SKM-1 treated with dmso at 0.1 percent for 144 hours (cell line): ENCODE measurements around the gene PARD3.
"Not testable (repeated sequence)": the region's sequence is repeated elsewhere in the genome, so short reads cannot be mapped to it uniquely, and the experiment has no call there.

ENCODE experiments used
- DNase-seq: peaks from one replicate; lab custom pipeline; 2025; ENCODE audit not compliant: unreplicated experiment; lab: John Stamatoyannopoulos, UW

PARD3 gene

DNA sequence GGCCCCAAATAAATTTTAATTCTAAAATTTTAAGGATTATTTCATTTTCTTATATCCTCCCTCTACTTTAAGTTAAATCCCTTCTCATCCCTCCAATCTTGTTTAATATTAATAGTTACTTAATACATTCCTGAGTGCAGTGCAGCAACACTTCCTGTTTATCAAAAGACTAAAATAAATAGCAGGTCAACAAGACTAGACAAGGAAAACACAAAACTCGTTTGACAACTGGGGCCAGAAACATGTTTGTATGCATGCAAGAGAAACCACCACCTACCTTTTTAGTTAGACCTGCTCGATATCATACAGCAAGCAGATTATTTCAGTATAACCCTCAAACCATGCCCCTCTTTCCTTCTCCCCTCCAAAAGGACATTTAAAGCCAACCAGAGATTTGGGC, 95.8 kb downstream of the PARD3 start:
- DNase-seq: no peak

DNA sequence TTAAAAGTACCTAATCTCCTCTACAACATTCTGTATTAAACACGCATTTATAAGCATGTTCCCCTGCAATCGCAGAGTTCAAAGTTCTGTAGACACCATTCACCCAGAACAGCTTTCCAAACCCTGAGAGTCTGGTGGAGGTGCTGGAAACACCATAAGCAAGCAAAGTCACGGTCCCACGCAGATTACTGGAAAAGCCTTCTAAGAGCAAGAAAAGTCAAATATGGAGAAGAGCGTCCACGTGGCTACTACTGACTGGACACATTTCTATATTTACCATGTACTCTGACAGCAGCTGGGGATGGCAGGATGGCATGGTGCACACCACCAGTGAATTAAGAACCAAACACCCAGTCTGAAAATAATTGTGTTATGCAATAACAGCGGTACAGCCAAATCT, 97.7 kb downstream of the PARD3 start:
- DNase-seq: no peak

DNA sequence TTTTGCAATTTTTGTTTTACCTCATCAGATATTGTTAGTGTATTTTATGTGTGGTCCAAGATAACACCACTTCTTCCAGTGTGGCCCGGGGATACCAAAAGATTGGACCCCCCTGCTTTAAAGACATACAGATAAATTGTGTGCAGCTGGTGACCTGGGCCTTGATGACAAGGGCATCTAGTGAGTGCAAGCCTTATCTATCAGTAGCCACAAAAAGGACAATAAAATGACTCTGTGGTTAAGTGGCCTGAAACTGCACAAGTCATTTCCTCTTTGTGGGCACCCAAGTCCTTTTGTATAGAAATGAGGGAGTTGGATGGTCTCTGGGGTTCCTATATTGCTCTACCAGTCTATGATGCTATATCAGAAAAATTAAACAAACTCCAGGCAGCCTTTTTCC, 98.1 kb downstream of the PARD3 start:
- peak; percentile 43 for DNase-seq

DNA sequence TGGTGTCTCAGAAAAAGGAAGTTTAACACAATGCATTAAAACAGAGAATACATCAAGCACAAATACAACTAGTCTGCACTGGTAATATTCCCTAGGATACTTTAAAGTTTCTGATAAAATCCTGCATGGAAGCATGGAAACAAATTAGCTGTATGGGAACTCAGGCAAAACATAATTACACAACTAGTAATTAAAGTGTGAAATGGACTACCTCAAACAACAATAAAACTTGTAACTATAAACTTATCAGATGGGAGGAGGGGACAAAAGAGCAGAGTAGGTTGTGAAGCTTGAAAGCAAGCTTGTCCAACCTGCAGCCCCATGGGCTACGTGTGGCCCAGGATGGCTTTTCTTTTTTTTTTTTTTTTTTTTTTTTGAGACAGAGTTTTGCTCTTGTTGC, 98.9 kb downstream of the PARD3 start:
- DNase-seq: no peak

DNA sequence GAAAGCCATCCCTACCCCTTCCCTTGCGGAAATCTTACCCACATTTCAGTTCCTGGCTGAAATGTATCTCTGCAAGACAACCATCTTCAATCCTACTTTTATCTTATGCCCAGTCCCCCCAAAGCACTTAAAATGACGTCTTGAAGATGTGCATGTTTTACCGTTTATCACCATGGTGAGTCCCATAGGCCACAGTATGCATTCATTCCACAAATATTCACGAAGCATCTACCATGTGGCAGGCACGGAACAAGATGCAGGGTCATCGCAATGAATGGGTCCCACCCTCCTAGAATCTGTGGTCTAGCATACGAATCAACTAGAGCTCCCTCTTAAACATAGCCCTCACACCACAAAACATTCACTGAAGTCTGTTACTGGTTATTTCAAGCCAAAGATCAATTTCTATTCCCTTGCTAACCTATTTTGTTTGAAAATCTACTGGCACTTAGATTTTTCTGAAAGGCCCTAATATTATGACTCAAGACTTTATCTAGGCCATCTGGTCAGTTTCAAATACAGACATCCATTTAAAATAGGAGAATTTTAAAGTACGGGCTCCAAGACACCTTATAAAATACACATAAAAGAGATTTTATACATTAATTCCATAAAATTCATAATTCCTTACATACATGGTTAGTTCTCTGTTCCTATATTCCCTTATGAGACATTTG, 99.4 kb downstream of the PARD3 start:
- DNase-seq: no peak

DNA sequence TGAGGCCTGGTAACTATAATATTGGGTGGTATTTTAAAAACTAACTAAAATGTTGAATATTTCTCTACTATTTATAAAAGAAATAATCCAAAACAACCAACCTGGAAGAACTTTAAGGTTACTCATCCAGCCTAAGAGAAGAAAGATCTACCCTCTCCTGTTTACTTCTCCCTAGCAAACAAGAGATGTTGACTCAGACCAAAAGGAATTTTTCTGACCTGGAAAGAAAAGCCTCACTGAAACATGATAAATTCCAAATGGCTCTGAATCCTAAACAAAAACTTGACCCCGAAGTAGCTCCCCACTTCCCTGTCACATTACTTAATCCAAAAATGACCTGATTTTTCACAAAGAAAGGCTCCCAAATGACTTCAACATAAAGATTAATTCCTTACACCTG, 101.2 kb downstream of the PARD3 start:
- no peak for DNase-seq

DNA sequence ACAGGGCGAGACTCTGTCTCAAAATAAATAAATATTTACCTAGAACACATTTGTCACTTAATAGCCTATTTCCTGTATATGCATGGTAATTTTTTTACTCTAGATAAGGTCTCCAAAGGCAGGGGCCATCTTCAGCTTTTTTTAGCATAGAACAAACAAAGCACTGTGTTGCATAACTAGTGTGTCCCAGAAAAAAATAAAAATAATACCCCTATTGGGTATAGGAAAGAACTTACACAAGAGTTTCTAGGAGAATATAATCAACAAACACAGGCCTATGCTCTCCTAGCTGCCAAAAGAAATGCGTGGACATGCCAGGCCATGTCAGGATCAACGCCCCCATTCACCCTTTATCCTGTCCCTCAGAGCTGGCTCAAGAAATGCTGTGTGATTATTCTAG, 103.6 kb downstream of the PARD3 start:
- DNase-seq: no peak

DNA sequence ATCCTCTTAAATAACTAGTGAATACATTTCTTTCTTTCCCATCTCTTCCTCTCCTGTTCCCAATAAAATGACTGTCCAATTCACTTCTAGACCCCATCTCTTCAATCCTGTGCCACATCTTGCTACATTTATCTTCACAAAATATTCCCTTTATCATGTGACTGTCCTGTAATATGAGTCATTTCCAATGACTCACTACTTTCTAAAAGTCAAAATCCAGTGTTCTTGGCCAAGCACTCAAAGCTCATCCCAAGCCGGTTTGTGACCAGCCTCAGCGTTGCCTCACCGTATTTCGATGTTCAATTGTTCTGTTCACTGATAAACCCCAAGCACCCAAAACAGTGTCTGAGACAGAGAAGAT, 104.7 kb downstream of the PARD3 start:
- no peak for DNase-seq

DNA sequence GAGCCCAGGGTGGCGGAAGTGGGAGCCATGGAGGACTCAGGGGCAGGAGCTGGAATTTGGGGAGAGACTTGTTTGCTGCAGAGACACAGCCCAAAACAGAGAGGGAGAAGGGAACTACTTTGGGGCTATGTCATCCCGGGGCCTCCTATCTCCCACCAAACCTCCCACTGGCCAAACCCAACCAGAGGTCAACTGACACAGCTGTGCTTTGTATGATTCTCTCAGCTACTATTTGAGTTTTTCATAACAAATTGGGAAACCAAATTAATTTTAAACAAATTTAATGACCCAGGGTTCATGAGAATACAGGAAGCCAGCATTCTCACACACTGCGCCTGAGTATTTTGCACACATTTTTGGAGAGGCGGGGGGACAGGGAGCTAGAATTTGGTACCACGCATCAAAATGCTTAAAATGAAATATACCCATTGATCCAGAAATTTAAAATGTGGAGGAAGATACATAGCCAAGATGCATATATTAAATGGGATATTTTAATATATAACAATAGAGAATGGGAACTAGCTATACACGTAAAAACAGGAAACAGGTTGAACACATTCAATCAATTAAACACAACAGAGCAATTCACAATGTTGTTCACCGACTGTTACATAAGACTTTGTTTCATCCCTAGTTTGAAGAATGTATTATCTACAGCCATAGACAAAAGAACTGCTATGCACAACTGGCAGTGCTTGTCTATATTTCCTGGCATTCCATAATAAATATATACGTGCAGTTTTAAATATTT, 105.3 kb downstream of the PARD3 start:
- no peak for DNase-seq

DNA sequence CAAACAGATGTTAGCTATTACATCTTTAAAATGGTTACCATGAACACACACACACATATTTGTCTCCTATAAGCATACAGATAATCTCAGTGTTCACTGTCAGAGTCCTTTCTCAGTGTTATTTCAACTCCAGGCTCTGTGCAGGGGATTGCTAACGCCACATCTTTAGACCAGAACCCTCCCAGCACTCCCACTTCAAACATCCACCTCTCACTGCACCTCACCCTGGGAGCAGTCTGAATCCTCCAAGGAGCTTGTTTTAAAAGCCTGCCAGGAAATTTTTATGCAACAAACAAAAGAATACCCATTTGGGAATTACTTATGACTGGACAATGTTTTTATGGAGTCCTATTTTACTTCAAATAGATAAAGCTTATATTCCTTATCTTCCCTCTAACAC, 107.4 kb downstream of the PARD3 start:
- DNase-seq: no peak

DNA sequence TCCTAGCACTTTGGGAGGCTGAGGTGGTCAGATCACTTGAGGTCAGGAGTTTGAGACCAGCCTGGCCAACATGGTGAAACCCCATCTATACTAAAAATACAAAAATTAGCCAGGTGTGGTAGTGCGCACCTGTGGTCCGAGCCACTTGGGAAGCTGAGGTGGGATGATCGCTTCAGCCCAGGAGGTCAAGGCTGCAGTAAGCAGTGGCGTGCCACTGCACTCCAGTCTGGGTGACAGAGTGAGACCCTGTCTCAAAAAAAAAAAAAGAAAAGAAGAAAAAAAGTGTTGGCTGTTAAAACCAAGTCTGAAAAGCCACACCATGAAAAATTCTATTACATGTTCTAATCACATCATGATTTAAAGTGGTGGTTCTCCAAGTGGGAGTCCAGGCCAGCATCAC, 108.1 kb downstream of the PARD3 start:
- DNase-seq: not testable (repeated sequence)

DNA sequence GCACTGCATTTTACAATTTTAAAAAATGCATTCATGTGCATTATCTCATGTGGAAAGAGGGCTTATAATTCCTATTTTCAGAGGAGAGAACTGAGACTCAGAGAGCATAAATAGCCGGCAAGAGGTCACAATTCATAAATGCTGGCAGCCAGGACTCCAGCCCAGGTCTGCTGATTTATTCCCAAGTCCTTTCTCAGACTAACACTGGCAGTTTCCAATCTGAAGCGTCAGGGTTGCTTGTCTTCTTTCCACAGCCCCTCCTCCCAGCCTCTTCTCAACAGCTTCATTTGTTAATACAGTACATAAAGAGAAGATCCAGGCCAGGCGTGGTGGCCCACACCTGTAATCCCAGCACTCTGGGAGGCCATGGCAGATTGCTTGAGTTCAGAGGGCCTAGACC, 108.9 kb downstream of the PARD3 start:
- no peak for DNase-seq

DNA sequence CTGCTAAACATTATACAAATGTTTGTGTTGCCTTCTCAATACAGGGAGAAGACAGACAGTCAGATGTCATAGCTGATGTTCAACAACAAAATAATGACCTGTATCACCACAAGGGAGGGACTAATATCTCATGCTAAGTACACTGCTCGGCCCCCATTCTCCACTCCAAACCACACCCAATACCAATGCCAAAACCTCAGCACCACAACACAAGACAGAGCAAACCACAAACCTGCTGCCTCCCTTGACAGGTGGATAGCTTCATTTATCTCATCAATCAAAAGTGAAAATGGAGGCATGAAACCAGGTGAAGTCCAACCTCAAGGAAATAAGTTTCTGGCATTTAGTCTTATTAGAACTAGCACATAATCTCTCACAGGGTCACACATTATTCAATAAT, 109.5 kb downstream of the PARD3 start:
- DNase-seq: no peak

DNA sequence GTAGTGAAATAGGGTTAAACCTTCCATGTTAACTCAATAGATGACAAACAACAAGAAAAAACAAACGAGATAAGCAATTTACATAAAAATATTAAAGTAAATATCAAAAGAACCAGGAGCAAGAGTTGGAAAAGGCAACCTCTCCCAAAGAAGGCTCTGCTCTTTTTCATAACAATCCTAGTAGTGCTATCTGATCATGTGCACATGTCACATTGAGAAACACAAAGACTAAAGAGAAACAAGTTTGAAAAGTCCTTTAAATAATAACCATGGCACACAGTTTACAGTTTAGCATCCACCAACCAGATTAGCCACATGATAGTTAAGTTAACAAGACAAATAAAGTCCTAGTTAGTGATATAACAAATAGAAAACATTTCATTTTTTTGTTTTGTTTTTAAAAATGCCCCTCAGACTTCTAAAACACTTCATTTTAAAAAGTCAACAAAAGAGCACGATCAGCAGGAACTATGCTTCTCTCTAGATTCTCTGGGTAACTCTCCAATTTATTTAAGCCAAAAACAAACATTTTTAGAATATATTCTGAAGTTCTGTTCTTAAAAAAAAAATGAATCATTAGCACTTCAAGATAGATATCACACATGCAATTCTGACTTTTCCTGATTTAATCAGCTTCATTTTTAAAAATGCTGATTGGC, 110.4 kb downstream of the PARD3 start:
- no peak for DNase-seq

DNA sequence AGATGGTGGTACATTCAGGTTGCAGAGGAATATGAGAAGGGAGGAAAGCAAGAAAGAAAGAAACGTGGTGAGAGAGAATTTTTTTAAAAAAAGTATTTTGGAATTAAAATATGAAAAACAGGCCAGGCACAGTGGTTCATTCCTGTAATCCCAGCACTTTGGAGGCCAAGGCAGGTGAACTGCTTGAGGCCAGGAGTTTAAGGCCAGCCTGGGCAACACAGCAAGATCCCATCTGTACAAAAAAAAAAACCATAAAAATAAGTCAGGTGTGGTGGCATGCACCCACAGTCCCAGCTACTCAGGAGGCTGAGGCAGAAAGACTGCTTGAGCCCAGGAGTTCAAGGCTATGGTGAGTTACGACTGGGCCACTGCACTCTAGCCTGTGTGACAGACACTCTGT, 112.1 kb downstream of the PARD3 start:
- no peak for DNase-seq

DNA sequence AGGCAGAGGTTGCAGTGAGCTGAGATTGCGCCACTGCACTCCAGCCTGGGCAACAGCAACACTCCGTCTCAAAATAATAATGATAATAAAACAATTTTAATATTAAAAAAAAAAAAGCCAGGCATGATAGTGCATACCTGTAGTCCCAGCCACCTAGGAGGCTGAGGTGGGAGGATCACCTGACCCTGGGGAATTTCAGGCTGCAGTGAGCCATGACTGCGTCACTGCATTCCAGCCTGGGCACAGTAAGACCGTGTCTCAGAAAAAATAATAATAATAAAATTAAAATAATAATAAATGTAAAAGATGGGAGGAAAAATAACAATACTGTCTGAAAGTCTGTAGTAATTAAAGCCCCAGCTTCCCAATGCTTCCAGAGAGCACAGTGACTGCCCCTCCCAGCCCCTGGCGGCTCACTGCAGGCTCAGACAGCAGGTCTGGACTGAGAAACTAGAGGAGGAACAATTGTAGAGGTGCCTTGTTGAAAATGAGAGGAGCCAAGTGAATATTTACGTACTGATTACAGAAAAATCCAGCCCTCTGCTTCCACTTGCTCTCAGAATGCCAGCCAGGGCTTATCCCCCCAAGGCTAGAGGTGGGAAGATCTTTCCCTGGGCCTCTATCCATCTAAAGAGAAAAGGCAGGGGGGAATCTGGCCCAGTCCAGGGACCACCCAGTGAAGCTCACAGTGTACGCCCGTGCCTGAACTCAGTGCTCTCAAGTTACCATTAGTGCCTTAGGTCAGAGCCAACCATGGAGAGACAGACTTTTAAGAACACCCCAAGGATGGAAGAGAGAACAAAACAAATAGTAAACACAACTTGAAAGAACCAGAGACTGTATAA, 112.8 kb downstream of the PARD3 start:
- DNase-seq: no peak

DNA sequence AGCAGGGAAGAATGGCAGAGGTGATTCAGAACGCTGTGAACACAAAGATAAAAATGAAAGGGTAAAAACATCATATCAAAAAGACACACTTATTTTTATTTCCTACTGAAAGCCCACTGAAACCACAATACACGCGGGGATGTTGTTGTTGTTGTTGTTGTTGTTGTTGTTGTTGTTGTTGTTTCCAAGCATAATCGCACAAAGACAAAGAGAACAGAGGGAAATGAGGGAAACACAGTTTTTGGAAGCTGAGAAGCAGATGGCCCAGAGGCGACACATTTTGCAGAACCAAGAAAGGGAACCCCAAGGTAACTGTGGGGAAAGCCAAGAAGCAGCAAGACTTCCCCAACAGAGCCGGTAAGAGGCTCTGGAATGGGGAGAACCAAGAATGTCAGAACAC, 113.9 kb downstream of the PARD3 start:
- no peak for DNase-seq

DNA sequence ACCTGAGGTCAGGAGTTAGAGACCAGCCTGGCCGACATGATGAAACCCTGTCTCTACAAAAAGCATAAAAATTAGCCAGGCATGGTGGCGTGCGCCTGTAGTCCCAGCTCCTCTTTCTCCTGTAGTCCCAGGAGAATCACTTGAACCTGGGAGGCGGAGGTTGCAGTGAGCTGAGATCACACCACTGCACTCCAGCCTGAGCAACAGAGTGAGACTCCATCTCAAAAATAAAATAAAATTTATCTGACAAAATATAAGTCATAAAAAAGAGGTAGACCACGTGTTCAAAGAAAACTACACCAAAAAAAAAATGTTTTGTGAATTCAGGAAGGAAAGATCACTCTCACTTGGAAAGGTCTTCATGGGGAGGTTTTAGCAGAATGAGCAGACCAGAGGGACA, 114.3 kb downstream of the PARD3 start:
- not testable (repeated sequence) for DNase-seq

DNA sequence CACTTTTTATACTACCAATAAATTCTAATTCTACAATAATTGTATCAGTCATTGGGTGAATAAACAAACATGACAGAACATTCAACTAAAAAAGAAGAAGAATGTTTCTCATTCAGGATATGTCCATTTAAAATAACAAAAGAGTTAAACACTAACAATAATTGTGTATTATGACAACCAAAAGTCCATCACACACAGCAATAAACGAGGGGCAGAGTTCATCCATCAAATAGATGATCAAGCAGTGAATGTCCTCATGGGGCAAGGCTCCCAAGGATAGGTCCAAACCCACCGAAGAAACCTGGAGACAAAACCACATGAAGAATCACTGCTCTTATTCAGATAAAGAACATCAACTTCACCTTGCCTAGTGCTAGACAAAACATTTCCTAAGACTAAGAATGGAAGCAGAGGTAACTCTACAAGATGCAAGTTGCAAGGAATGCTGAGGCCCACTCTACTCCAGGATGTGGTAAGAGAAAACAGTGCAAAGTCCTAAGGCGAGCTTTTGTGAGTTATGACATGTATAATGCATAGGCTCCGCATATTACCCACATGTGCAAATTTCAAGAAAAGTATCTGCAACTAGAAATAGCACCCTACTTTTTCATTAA, 115.1 kb downstream of the PARD3 start:
- DNase-seq: no peak

DNA sequence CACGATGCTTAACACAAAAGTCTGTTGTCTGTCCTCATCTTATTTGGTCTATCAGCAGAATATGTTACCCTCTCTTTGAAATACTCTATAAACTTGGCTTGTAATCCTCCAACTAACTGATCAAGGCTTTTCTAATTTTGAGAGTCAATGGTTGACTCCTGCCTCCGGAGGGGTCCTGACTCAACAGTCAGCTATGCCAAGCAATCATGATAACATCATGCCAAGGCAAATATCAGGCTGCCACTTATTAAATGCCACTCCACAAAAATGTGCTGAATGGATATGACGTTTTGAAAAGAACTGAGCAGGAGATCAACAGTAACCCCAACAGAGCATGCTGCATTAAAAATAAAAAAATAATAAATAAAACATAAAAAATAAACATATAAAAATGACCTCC, 116.1 kb downstream of the PARD3 start:
- no peak for DNase-seq

DNA sequence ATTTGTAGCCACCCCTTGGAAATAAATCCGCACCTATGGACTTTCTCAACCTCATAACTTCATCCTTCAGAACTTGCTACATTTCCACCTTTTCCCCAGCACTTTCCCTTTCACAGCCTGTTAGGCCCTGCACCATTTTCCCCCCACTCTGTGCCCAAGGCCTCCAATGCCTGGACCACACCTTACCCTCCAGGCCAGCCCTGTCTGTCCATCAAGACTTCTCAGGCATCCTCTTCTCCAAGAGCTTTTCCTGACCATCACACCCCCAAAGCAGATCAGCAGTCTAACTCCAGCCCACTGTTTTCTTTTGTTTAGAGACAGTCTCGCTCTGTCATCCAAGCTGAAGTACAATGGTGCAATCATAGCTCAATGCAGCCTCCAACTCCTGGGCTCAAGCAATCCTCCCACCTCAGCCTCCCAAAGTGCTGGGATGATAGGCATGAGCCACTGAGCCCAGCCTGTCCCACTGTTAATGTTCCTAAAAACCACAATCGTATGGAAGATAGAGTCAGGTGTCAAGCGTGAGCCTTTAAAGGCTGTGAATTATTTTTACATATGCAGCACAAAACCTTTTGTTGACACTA, 116.8 kb downstream of the PARD3 start:
- no peak for DNase-seq
